SK-N-SH treated with all-trans-retinoic acid at 6 μM for 48 hours (cell line): ENCODE measurements around the gene SPOCK2.

ENCODE experiments used
- BACH2 ChIP-seq: fragments of 250-450 bp; sonication (Bioruptor Pico); IDR thresholded peaks from 2 replicates; pipeline ENCODE4 v1.9.0; 2021; ENCODE audit warnings: mild to moderate bottlenecking, borderline replicate concordance
- OSR1 ChIP-seq: fragments of 250-450 bp; sonication (Bioruptor Pico); IDR thresholded peaks from 2 replicates; pipeline ENCODE4 v1.8.0; 2022; ENCODE audit warnings: moderate library complexity, mild to moderate bottlenecking, inconsistent platforms
- SNAI2 ChIP-seq: fragments of 250-450 bp; sonication (Bioruptor Pico); IDR thresholded peaks from 2 replicates; pipeline ENCODE4 v1.5.0; 2020; ENCODE audit warnings: mild to moderate bottlenecking, moderate library complexity
- ZC3H10 ChIP-seq: fragments of 250-450 bp; sonication (Bioruptor Pico); IDR thresholded peaks from 2 replicates; pipeline ENCODE4 v1.5.1; 2021; ENCODE audit warnings: mild to moderate bottlenecking, moderate library complexity
- ZFP3 ChIP-seq: fragments of 250-450 bp; sonication (Bioruptor Pico); IDR thresholded peaks from 2 replicates; pipeline ENCODE4 v1.5.0; 2020; ENCODE audit warnings: mild to moderate bottlenecking, moderate library complexity
- ZNF70 ChIP-seq: fragments of 450-650 bp; formaldehyde crosslinking; IDR thresholded peaks from 2 replicates; pipeline ENCODE4 v1.5.0; 2020; ENCODE audit warnings: mild to moderate bottlenecking, moderate library complexity
- TF ChIP-seq, protein P1 (sequence below): fragments of 250-450 bp; sonication (Bioruptor Pico); IDR thresholded peaks from 2 replicates; pipeline ENCODE4 v1.5.1; 2020; ENCODE audit warnings: low read depth, mild to moderate bottlenecking, moderate library complexity
- TF ChIP-seq, protein P2 (sequence below): fragments of 250-450 bp; sonication (Bioruptor Pico); IDR thresholded peaks from 2 replicates; pipeline ENCODE4 v1.8.0; 2021; ENCODE audit warnings: low read depth, mild to moderate bottlenecking, moderate library complexity, borderline replicate concordance
- TF ChIP-seq, protein P3 (sequence below): fragments of 250-450 bp; sonication (Bioruptor Pico); IDR thresholded peaks from 2 replicates; pipeline ENCODE4 v1.8.0; 2020; ENCODE audit warnings: mild to moderate bottlenecking, moderate library complexity, borderline replicate concordance
- TF ChIP-seq, protein P4 (sequence below): fragments of 250-450 bp; sonication (Bioruptor Pico); IDR thresholded peaks from 2 replicates; pipeline ENCODE4 v1.5.1; 2021; ENCODE audit warnings: mild to moderate bottlenecking, moderate library complexity

DNA sequence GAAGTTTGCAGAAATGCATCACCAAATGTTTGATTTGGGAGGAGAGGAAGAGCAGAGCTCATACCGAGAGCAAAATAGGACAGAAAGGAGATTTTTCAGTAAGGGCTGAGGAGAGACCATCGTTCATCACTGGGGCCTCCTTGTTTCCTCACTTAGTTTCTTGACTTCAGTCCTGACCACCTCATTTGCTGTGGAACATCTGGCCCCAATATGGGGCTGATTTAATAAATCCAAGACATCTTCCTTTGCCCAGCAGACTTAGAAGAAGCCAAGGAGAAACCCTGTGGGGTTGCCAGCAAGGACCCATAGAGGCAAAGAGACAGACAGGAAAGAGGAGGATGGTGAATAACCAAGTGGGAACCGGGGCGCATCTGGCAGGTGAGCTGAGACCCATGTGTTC, 63.8 kb downstream of the SPOCK2 start:
- TF ChIP-seq, protein P1, sequence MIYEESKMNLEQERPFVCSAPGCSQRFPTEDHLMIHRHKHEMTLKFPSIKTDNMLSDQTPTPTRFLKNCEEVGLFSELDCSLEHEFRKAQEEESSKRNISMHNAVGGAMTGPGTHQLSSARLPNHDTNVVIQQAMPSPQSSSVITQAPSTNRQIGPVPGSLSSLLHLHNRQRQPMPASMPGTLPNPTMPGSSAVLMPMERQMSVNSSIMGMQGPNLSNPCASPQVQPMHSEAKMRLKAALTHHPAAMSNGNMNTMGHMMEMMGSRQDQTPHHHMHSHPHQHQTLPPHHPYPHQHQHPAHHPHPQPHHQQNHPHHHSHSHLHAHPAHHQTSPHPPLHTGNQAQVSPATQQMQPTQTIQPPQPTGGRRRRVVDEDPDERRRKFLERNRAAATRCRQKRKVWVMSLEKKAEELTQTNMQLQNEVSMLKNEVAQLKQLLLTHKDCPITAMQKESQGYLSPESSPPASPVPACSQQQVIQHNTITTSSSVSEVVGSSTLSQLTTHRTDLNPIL (CRISPR knock-in tag) = no peak
- TF ChIP-seq, protein P2, sequence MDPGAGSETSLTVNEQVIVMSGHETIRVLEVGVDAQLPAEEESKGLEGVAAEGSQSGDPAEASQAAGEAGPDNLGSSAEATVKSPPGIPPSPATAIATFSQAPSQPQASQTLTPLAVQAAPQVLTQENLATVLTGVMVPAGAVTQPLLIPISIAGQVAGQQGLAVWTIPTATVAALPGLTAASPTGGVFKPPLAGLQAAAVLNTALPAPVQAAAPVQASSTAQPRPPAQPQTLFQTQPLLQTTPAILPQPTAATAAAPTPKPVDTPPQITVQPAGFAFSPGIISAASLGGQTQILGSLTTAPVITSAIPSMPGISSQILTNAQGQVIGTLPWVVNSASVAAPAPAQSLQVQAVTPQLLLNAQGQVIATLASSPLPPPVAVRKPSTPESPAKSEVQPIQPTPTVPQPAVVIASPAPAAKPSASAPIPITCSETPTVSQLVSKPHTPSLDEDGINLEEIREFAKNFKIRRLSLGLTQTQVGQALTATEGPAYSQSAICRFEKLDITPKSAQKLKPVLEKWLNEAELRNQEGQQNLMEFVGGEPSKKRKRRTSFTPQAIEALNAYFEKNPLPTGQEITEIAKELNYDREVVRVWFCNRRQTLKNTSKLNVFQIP = no peak
- TF ChIP-seq ZFP3 (CRISPR knock-in tag) (no peak), ZC3H10 (CRISPR knock-in tag) (no peak), BACH2 (no peak), OSR1 (no peak), SNAI2 (CRISPR knock-in tag) (no peak), ZNF70 (CRISPR knock-in tag) (no peak)
- TF ChIP-seq, protein P3, sequence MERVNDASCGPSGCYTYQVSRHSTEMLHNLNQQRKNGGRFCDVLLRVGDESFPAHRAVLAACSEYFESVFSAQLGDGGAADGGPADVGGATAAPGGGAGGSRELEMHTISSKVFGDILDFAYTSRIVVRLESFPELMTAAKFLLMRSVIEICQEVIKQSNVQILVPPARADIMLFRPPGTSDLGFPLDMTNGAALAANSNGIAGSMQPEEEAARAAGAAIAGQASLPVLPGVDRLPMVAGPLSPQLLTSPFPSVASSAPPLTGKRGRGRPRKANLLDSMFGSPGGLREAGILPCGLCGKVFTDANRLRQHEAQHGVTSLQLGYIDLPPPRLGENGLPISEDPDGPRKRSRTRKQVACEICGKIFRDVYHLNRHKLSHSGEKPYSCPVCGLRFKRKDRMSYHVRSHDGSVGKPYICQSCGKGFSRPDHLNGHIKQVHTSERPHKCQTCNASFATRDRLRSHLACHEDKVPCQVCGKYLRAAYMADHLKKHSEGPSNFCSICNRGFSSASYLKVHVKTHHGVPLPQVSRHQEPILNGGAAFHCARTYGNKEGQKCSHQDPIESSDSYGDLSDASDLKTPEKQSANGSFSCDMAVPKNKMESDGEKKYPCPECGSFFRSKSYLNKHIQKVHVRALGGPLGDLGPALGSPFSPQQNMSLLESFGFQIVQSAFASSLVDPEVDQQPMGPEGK = no peak
- TF ChIP-seq, protein P4, sequence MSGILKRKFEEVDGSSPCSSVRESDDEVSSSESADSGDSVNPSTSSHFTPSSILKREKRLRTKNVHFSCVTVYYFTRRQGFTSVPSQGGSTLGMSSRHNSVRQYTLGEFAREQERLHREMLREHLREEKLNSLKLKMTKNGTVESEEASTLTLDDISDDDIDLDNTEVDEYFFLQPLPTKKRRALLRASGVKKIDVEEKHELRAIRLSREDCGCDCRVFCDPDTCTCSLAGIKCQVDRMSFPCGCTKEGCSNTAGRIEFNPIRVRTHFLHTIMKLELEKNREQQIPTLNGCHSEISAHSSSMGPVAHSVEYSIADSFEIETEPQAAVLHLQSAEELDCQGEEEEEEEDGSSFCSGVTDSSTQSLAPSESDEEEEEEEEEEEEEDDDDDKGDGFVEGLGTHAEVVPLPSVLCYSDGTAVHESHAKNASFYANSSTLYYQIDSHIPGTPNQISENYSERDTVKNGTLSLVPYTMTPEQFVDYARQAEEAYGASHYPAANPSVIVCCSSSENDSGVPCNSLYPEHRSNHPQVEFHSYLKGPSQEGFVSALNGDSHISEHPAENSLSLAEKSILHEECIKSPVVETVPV (CRISPR knock-in tag) = no peak
